ENCODE data around the gene RDH16.

- TF ChIP-seq, protein P1, sequence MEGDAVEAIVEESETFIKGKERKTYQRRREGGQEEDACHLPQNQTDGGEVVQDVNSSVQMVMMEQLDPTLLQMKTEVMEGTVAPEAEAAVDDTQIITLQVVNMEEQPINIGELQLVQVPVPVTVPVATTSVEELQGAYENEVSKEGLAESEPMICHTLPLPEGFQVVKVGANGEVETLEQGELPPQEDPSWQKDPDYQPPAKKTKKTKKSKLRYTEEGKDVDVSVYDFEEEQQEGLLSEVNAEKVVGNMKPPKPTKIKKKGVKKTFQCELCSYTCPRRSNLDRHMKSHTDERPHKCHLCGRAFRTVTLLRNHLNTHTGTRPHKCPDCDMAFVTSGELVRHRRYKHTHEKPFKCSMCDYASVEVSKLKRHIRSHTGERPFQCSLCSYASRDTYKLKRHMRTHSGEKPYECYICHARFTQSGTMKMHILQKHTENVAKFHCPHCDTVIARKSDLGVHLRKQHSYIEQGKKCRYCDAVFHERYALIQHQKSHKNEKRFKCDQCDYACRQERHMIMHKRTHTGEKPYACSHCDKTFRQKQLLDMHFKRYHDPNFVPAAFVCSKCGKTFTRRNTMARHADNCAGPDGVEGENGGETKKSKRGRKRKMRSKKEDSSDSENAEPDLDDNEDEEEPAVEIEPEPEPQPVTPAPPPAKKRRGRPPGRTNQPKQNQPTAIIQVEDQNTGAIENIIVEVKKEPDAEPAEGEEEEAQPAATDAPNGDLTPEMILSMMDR (IDR thresholded peaks at IDR 0.05): no peak
- TF ChIP-seq POLR2A (IDR thresholded peaks at IDR 0.05): no peak
These were observed 35.9 kb upstream of the RDH16 start for GRCh38 chr12:56993346-56993745.
